GM19099 (cell line): ENCODE results near the gene PADI3.

ENCODE experiments used
- POLR2A ChIP-seq: IDR thresholded peaks from 3 replicates; pipeline ENCODE4 v1.6.1; 2011; ENCODE audit warnings: low read depth; ENCODE audit not compliant: insufficient read length; ENCODE audit errors: extremely low read depth

The PADI3 gene, protein sequence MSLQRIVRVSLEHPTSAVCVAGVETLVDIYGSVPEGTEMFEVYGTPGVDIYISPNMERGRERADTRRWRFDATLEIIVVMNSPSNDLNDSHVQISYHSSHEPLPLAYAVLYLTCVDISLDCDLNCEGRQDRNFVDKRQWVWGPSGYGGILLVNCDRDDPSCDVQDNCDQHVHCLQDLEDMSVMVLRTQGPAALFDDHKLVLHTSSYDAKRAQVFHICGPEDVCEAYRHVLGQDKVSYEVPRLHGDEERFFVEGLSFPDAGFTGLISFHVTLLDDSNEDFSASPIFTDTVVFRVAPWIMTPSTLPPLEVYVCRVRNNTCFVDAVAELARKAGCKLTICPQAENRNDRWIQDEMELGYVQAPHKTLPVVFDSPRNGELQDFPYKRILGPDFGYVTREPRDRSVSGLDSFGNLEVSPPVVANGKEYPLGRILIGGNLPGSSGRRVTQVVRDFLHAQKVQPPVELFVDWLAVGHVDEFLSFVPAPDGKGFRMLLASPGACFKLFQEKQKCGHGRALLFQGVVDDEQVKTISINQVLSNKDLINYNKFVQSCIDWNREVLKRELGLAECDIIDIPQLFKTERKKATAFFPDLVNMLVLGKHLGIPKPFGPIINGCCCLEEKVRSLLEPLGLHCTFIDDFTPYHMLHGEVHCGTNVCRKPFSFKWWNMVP

DNA sequence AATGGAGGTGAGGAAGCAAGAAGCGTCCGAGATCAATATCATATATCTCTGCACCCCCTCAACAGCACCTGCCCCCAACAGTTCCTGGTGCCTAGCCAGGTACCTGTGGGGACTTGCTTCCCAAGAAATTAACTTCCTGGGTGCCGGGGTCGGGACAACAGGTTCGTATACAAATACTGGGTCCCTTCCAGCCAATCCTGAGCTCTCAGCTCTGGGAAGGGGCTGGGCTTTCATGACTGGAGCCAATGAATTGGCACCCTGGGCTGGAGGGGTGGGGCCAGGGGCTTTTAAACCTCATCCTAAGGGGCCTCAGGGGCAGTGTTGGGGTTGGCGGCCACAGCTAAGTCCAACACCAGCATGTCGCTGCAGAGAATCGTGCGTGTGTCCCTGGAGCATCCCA is at the start of gene PADI3:
TSS of gene PADI3 (plus strand) at position 318 of the 400 bp plus-strand sequence. CDS start at position 358, 40 bp downstream.
- no peak for TF ChIP-seq POLR2A

DNA sequence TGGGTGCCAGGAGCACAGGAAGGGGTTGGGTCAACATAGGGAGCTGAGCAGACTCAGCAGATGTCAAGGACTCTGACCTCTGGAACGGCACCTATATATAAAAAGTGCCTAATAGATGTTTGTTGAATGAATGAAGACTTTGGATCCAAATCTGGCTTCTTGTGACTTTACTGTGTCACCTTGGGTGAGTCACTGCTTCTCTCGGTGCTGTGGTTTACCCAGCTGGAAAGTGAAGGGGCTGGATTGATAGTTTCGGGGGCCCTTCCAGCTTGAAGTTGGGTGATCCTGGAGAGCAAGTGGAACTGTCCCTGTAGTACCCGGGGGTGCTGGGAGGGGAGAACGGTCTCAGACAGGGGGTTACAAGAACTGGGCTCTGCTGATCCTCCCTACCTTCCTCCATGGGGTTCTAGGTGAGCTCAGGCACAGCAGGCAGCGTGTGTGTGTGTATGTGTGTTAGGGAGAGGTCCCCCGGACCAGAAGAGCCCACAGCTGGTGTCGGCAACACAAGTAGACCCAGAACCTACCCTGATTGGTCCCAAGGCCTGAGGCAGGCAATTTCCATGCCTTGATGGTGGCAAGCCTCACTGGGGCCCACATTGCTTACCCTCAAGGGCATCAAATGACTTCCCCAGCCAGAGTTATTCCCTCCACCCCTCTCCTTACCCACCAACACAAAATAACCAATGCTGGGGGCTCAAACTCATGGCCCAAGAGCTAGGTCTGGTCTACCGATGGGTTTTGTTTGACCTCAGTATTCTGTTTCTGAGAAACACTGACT is 49.4 kb upstream of the PADI3 start:
- no peak for TF ChIP-seq POLR2A

DNA sequence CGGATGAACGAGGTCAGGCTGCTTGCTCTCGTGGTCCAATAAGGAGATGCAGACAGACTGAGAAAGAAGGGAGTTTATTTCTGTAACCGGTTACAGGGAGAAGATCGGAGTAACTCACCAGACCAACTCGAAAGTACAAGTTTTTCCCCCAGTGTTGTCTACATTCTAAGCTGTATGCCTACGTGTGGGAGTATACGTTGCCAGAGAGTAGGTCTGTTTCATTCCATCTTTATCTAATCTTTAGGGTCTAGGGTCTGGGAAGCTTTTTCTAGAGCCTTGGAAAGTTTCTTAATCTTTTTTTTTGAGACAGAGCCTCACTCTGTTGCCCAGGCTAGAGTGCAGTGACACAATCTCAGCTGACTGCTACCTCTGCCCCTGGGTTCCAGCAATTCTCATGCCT is 48.7 kb upstream of the PADI3 start:
- no peak for TF ChIP-seq POLR2A

DNA sequence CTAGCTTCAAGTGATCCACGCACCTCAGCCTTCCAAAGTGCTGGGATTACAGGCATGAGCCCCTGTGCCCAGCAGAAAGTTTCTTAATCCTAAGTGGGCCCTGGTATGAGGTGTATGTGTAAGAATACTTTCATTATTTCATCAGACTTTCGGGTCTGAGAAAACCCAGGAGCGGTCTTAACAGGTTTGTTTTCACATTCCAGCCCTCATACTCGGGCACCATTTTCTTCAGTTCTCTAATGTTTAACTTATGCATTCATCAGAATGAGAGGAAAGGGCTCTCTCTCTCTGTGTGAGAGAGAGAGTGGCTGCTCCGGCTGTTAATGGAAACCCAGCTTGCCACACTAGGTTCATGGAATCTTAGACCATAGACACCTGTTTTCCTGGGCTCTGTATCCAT is 48.1 kb upstream of the PADI3 start:
- TF ChIP-seq POLR2A = no peak

DNA sequence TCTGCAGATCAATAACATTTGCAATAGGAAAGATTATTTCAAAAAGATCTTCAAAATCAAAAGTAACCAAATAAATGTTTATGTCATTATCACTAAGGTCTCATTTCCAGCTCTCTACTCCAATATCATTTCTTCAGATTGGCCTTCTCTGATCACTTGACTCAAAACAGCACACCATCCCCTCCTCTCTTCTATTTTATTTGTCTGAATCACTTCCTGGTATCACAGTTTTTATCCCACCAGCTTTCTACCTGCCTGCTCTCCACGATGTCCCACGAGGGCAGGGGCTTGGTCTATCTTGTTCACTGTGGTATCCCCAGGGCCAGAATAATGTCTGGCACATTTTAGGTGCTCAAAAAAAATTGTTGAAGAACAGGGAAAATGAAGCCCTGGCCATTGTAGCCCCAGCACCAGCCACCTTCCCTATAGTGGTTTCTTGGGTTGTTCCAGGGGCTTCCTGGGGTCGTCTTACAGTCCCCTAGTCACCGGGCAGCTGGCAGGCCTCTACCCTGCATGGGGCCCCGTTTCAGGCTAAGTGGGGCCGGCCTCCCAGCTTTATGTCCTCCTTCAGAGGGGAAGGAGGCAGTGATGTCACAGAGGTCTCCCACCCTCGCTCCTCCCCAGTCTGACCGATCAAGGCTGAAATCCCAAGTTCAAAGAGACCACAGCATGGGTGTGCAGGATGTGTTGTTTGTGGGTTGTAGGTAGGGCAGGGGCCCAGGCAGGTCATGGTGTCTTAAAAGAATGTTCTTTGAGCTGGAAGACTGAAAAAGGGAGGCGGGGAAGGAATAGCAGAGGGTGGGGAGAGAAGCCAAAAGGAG is 47.5 kb upstream of the PADI3 start:
- TF ChIP-seq POLR2A = no peak

DNA sequence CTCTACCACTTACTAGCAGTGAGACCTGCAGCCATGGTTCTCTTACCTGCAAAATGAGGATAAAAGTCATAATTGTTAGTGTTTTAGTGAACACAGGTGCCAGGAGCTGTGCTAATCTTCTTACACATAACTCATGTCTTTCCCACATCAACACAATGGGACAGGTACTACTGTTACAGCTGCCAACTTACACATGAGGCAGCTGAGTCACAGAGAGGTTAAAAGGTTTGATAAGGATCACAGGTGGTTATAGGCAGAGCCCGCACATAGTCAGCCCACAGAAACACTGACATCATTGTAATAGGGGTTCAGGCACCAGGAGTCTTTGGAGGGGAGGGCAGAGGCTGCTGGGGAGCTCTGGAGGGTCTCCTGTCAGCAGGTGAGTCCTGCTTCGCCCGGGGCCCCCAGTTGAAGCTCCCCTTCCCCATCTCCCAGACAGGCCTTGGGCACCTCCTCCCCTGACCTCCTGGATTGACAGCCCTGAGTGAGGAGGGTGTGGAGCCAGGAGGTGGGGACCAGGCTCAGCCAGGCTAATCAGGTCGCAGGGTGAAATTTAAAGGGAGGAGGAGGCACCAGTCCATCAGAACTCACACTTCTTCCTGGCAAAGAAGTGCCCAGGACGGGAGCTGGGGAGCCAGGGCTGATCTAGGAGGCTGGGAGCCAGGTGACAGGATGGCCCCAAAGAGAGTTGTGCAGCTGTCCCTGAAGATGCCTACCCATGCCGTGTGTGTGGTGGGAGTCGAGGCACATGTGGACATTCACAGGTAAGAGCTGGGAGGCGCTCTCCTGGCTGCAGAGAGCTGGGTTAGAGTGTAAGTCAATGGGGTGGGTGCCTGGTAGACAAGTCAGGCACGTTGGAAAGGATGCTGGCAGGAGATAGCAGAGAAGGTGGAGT is 44.1 kb upstream of the PADI3 start, which contains the start of gene PADI1:
TSS of gene PADI1 (plus strand) at position 583 of the 895 bp plus-strand sequence. CDS start at position 673, 90 bp downstream.
- TF ChIP-seq POLR2A = no peak

DNA sequence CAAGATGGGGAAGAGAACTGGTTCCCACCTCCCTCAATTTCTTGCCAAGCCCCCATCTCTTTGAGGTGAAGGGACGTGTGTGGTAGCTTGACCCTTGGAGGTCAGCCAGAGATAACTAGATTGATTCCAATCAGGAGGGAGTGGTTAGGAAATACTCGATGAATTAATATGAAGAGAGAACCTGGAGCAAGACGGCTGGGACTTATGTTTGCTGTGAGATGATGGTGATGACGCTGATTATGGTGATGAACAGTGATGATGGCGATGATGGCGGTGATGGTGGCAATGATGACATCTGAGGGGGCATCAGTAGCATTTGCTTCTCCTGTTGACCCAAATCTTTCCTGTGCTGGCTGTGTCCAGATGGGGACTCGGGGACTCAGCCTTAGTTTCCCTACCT is 43.2 kb upstream of the PADI3 start:
- TF ChIP-seq POLR2A = no peak

DNA sequence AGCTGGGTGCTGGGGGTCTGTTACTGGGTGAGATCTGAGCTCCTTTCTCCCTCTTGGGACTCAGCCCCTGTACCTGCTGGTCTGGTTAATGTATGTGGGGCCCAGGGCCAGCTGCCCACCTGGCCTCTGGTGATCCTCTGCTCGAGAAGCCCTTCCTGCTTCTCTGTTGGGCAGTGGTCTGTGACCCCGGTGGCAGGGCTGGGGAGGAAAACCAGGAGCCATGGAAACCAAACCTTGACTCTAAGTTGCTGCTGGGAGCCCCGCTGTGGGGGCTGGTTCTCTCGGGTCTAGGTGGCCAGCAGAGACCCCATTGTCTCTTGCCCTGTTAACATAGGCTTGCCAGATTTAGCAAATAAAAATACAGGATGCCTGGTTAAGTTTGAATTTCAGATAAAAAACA is 42.7 kb upstream of the PADI3 start:
- no peak for TF ChIP-seq POLR2A

DNA sequence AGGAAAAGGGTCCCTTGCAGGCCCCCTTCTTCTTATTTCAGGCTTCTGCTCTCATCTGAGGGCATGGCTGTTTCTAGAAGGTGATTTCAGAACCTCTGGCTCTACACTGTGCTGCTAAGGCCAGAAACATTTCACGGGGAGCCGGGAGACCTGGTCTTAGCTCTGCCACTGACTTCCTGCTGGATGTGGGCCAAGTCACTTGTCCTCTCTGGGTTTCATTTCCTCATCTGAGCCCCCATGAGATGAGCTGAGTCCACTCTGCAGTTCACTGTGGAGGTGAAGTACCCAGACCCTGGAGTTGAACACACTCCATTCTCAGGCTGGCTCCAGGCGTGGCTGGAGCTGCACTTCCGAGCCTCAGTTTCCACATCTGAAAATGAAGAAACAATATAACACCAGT is 41.9 kb upstream of the PADI3 start:
- TF ChIP-seq POLR2A = no peak

DNA sequence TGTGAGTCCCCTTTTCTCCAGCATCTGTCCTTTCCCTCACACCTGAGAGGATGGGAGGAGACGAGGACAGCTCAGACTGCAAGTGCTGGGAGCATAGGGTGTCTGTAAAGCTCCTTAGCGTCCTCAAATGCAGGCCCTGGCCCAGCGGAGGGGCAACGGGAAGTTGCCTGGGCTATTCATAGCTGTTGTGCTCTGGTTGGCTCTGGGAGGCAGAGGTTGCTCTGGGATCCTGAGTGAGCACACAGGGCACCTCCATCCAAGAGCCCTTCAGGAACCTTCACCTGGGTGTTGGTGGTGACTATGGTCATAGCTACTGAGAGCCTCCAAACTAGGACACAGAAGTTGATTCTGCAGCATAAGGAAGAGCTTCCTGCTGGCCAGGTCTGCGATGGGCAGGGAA is 41.4 kb upstream of the PADI3 start:
- no peak for TF ChIP-seq POLR2A

DNA sequence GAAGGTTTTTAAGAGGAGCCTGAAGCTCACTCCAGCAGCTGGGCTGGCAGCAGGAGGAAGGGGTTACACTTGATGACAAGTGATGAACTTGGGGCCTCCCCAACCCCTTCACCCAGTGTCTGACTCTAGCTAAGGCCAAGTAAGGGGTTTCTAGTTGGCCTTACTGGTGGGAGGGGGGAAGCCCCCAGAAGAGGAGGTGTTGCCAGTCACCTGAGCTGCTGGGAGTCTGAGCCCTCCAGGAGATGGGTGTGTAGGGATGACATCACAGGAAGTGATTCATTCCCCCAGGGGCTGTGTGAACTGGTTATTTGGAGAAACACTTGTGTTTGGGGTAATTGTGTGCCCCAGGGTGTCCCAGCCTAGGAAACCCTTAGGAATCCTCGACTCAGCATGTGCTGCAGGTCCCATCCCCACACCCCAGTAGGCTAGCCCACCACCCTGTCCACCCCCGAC is 40.9 kb upstream of the PADI3 start:
- no peak for TF ChIP-seq POLR2A

DNA sequence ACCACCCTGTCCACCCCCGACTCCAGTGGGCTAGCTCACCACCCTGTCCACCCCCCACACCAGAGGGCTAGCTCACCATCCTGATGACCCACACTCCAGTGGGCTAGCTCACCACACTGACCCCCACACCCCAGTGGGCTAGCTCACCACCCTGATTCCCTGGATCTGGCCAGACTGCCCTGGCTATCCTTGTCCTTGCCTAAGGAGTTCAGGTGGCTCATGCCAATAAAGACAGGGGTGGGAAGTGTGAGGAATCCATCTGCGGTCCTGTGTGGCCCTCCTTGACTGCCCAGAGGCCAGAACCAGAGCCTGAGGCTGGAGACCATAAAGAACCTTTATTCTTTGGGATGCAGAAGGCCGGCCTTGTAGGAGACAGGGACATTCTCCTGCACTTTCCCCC is 40.4 kb upstream of the PADI3 start:
- TF ChIP-seq POLR2A = no peak

DNA sequence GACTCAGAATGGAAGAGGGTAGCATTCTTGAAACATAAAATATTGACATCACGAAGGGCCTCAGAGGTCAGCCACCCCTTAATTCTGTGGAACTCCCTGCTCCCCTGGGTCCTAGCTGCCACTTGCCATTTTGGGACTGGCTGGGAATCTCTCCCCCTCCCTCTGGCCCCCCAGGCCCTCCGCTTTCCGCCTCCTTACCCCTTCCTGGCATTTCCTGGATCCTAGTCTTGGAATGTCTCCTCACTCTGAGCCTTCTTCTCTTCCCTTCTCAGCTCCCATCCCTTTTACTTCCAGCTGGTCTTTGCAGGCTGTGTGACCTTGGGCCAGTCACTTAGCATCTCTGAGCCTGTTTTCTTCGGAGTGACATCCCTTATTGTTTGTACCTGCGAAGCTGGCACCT is 39.5 kb upstream of the PADI3 start:
- no peak for TF ChIP-seq POLR2A

DNA sequence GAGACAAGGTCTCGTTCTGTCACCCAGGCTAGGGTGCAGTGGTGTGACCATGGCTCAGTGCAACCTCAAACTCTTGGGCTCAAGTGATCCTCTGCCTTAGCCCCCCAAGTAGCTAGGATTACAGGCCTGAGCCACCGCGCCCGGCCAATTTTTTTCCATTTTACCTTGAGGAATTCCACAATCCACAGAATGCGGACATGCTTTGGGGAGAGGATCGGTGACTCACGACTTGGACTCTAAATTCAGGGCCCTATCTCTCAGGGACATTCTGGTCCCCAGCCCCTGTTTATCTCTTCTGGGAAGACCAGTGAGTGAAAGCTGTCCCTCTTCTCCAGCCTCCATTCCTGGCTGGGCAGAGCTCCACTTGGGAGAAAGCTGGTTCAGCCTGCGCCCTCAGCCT is 38.7 kb upstream of the PADI3 start:
- no peak for TF ChIP-seq POLR2A
